ENCODE data around the gene USP47.

The USP47 gene

GRCh38 chr11:11836676-11837231 is 5.0 kb upstream of the USP47 start:
- ChIA-PET POLR2A (no interaction called here), CTCF (no interaction called here)
- no peak for TF ChIP-seq BHLHE40 (IDR thresholded peaks at IDR 0.05; ENCODE audit: borderline replicate concordance)
- no peak for TF ChIP-seq LEF1 (IDR thresholded peaks at IDR 0.05; ENCODE audit: borderline replicate concordance)
- no peak for TF ChIP-seq ZNF384 (IDR thresholded peaks at IDR 0.05)
- DNase-seq (ENCODE audit: extremely low spot score) = no peak

- no peak for DNase-seq (ENCODE audit: extremely low spot score)
- POLR2A ChIA-PET = no interaction called here
- TF ChIP-seq HDGF (IDR thresholded peaks at IDR 0.05; ENCODE audit: borderline replicate concordance) (no peak), SUZ12 (IDR thresholded peaks at IDR 0.05) (no peak), BHLHE40 (IDR thresholded peaks at IDR 0.05; ENCODE audit: borderline replicate concordance) (no peak), FOXK2 (IDR thresholded peaks at IDR 0.05) (no peak), FOXA1 (IDR thresholded peaks at IDR 0.05) (no peak), FOXM1 (IDR thresholded peaks at IDR 0.05; ENCODE audit: borderline replicate concordance) (no peak), L3MBTL2 (conservative IDR thresholded peaks at IDR 0.05) (no peak), ARNT (IDR thresholded peaks at IDR 0.05) (no peak), ELF4 (IDR thresholded peaks at IDR 0.05) (no peak), ZNF384 (IDR thresholded peaks at IDR 0.05) (no peak), CTBP1 (IDR thresholded peaks at IDR 0.05; ENCODE audit: borderline replicate concordance) (no peak), SP1 (IDR thresholded peaks at IDR 0.05) (no peak), TARDBP (IDR thresholded peaks at IDR 0.05) (no peak), LEF1 (IDR thresholded peaks at IDR 0.05; ENCODE audit: borderline replicate concordance) (no peak), NFRKB (IDR thresholded peaks at IDR 0.05) (no peak)
- TF ChIP-seq, protein P1, sequence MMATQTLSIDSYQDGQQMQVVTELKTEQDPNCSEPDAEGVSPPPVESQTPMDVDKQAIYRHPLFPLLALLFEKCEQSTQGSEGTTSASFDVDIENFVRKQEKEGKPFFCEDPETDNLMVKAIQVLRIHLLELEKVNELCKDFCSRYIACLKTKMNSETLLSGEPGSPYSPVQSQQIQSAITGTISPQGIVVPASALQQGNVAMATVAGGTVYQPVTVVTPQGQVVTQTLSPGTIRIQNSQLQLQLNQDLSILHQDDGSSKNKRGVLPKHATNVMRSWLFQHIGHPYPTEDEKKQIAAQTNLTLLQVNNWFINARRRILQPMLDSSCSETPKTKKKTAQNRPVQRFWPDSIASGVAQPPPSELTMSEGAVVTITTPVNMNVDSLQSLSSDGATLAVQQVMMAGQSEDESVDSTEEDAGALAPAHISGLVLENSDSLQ (IDR thresholded peaks at IDR 0.05) = no peak
- CTCF ChIA-PET = interaction anchor here (0.9 kb wide), 1 partner anchor 11 kb away, joined by 3 read pairs; no protein-coding TSS in a partner anchor
These were observed 2.1 kb upstream of the USP47 start for GRCh38 chr11:11839718-11840117.

DNA sequence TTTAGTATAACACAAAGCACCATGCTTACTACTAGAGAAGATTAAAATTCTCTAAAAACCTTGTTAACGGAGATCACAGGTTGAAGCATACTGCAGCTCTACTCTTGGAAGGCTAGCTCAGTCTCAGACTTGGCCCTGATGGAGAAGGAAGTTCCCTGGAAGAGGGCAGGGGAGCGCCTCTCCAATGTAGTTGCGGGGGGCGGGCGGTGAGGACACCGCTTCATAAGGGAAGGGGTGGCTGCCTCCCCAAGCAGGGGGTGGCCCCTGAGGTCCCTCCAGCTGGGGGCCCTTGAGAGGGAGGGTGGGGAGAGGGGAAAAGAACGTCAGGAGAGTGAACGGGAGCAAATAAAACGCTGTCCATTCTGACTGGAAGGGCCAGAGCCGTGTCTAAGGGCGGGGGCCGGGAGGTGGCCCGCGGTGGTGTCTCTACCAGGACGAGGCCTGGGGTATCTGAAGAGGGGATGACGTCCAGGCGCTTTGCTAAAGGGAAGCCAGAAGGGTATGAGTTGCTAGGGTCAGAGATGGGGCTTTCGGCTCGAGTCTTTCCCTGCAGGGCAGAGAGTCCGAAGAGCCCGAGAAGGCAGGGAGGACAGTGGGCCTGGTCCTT is 553 bp upstream of the USP47 start:
- DNase-seq (ENCODE audit: extremely low spot score) = peak; percentile 38

GRCh38 chr11:11842421-11843008 is 743 bp downstream of the USP47 start:
- TF ChIP-seq ZNF384 (IDR thresholded peaks at IDR 0.05) (peak; percentile 91), TARDBP (IDR thresholded peaks at IDR 0.05) (no peak)
- DNase-seq (ENCODE audit: extremely low spot score) = peak; percentile 60
- CTCF ChIA-PET = no interaction called here
- POLR2A ChIA-PET = interaction anchor here (1.1 to 2.4 kb wide), 6 partner anchors 8 to 222 kb away, joined by 3 to 15 read pairs (median 4); no protein-coding TSS in a partner anchor

More for the DNA sequence above, 553 bp upstream of the USP47 start:
- CTCF ChIA-PET = no interaction called here
- POLR2A ChIA-PET = interaction anchor here (0.6 to 2.4 kb wide), 12 partner anchors 9 to 221 kb away, joined by 3 to 15 read pairs (median 4); no protein-coding TSS in a partner anchor
- TF ChIP-seq L3MBTL2 (conservative IDR thresholded peaks at IDR 0.05) (no peak), ARNT (IDR thresholded peaks at IDR 0.05) (no peak), ZNF384 (IDR thresholded peaks at IDR 0.05) (no peak), FOXM1 (IDR thresholded peaks at IDR 0.05; ENCODE audit: borderline replicate concordance) (no peak), CTBP1 (IDR thresholded peaks at IDR 0.05; ENCODE audit: borderline replicate concordance) (no peak), SP1 (IDR thresholded peaks at IDR 0.05) (no peak), TARDBP (IDR thresholded peaks at IDR 0.05) (no peak)
- TF ChIP-seq, protein P1 (IDR thresholded peaks at IDR 0.05) = no peak

- ChIA-PET CTCF (no interaction called here), POLR2A (interaction anchor here (0.7 to 1.6 kb wide), 4 partner anchors 11 to 28 kb away, joined by 3 to 5 read pairs (median 3); no protein-coding TSS in a partner anchor)
- DNase-seq (ENCODE audit: extremely low spot score) = no peak
- TF ChIP-seq TARDBP (IDR thresholded peaks at IDR 0.05) (no peak), ELF4 (IDR thresholded peaks at IDR 0.05) (no peak), CTBP1 (IDR thresholded peaks at IDR 0.05; ENCODE audit: borderline replicate concordance) (no peak), FOXM1 (IDR thresholded peaks at IDR 0.05; ENCODE audit: borderline replicate concordance) (no peak), LEF1 (IDR thresholded peaks at IDR 0.05; ENCODE audit: borderline replicate concordance) (no peak), SP1 (IDR thresholded peaks at IDR 0.05) (no peak), FOXK2 (IDR thresholded peaks at IDR 0.05) (no peak), HDGF (IDR thresholded peaks at IDR 0.05; ENCODE audit: borderline replicate concordance) (no peak), BHLHE40 (IDR thresholded peaks at IDR 0.05; ENCODE audit: borderline replicate concordance) (no peak), ARNT (IDR thresholded peaks at IDR 0.05) (no peak), L3MBTL2 (conservative IDR thresholded peaks at IDR 0.05) (no peak), ZNF384 (IDR thresholded peaks at IDR 0.05) (no peak), FOXA1 (IDR thresholded peaks at IDR 0.05) (no peak)
- TF ChIP-seq, protein P1 (IDR thresholded peaks at IDR 0.05) = no peak
These were observed 1.4 kb downstream of the USP47 start for GRCh38 chr11:11843211-11843621.

DNA sequence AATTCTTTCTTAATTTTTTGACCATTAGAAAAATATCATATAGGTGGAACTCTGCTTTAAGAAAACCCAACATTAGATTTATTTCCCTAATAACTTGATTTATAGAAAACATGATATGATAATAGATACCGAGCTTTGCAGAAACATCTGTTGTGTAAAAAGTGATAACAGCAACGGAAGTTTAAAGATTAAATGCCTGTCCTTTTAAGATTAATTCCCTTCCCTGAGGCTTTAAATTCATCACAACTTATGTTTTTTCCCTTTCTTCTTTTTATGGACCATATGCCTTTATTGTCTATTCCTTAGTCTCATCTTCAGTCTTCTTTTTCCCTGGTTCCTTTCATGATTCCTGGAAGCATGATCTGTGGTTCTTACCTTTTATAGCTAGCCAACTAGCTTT is 1.9 kb downstream of the USP47 start:
- ChIA-PET CTCF (no interaction called here), POLR2A (interaction anchor here (0.7 to 0.8 kb wide), 2 partner anchors 13 to 17 kb away, joined by 3 read pairs; no protein-coding TSS in a partner anchor)
- DNase-seq (ENCODE audit: extremely low spot score) = no peak
- TF ChIP-seq, protein P1 (IDR thresholded peaks at IDR 0.05) = no peak
- no peak for TF ChIP-seq BHLHE40 (IDR thresholded peaks at IDR 0.05; ENCODE audit: borderline replicate concordance)
- no peak for TF ChIP-seq SP1 (IDR thresholded peaks at IDR 0.05)
- TF ChIP-seq NFRKB (IDR thresholded peaks at IDR 0.05) = no peak
- no peak for TF ChIP-seq ZNF384 (IDR thresholded peaks at IDR 0.05)
- no peak for TF ChIP-seq SUZ12 (IDR thresholded peaks at IDR 0.05)
- no peak for TF ChIP-seq TARDBP (IDR thresholded peaks at IDR 0.05)
- no peak for TF ChIP-seq FOXK2 (IDR thresholded peaks at IDR 0.05)
- TF ChIP-seq ARNT (IDR thresholded peaks at IDR 0.05) = no peak
- no peak for TF ChIP-seq ELF4 (IDR thresholded peaks at IDR 0.05)
- no peak for TF ChIP-seq L3MBTL2 (conservative IDR thresholded peaks at IDR 0.05)
- no peak for TF ChIP-seq HDGF (IDR thresholded peaks at IDR 0.05; ENCODE audit: borderline replicate concordance)
- TF ChIP-seq CTBP1 (IDR thresholded peaks at IDR 0.05; ENCODE audit: borderline replicate concordance) = no peak
- no peak for TF ChIP-seq FOXA1 (IDR thresholded peaks at IDR 0.05)
- TF ChIP-seq FOXM1 (IDR thresholded peaks at IDR 0.05; ENCODE audit: borderline replicate concordance) = no peak
